Measurements from ENCODE around the gene RPTOR. TPM values are rescaled to one million over a fixed set of nuclear protein-coding genes. Genes with fewer than 3 reads are reported as not detected.

The RPTOR gene
- total and polyA plus RNA-seq, 2 experiments from 2014 or later, result 13.2 to 37.9 TPM

DNA sequence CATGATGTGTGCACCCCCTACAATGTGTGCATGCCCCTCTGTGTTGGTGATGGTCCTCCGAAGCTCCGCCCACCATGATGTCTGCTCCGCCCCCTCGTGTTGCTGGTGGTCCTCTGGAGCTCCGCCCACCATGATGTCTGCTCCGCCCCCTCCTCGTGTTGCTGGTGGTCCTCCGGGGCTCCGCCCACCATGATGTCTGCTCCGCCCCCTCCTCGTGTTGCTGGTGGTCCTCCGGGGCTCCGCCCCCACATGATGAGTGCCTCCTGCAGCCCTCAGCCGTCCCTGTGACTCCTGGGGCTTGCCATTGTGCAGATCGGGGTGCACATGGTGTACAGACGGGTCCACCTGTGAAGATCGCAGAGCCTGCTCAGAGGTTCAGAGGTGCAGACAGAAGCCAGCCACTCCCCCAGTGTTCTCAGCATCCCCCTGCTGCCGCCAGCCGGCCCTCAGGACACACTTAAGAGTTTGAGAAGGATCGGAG lies 317.9 kb downstream of the RPTOR start:
- Histone ChIP-seq H3K27me3 (no peaks in the 10 kb centered on the region), H3K36me3 (no peaks in the 10 kb centered on the region), H3K4me3 (no peak overlapping the region), H3K9me3 (ENCODE audit: low read depth) (no peaks in the 10 kb centered on the region), H3K4me1 (ENCODE audit: low read depth) (no peaks in the 10 kb centered on the region), H3K27ac (no peak overlapping the region)
- TF ChIP-seq, protein P1, sequence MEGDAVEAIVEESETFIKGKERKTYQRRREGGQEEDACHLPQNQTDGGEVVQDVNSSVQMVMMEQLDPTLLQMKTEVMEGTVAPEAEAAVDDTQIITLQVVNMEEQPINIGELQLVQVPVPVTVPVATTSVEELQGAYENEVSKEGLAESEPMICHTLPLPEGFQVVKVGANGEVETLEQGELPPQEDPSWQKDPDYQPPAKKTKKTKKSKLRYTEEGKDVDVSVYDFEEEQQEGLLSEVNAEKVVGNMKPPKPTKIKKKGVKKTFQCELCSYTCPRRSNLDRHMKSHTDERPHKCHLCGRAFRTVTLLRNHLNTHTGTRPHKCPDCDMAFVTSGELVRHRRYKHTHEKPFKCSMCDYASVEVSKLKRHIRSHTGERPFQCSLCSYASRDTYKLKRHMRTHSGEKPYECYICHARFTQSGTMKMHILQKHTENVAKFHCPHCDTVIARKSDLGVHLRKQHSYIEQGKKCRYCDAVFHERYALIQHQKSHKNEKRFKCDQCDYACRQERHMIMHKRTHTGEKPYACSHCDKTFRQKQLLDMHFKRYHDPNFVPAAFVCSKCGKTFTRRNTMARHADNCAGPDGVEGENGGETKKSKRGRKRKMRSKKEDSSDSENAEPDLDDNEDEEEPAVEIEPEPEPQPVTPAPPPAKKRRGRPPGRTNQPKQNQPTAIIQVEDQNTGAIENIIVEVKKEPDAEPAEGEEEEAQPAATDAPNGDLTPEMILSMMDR (IDR thresholded peaks at IDR 0.05; ENCODE audit: low read depth, low read length), result no peak
- DNase-seq (ENCODE audit: low read depth in 1 of 2, low spot score in 1 of 2), result no peak

DNA sequence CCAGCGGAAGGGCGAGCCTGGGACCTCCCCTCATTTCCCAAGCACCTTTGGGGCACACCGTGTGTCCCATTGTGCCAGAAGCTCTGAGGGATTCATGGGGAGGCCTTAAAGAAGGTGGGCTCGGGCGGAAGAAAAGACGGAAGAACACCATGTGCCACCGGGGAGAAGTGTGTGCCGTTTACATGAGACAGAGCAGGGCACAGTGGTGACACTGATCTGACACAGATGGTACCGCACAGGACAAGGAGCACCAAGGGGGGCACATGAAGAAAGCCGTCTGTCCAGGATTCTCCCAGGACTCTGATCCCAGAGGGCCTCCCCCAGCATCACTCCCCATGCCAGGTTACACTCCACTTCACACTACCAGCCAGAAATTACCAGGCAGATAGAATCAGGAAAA lies 318.3 kb downstream of the RPTOR start:
- no peak overlapping the region for H3K4me3 ChIP-seq
- no peaks in the 10 kb centered on the region for H3K27me3 ChIP-seq
- no peaks in the 10 kb centered on the region for H3K4me1 ChIP-seq (ENCODE audit: low read depth)
- DNase-seq (ENCODE audit: low read depth in 1 of 2, low spot score in 1 of 2), result no peak
- no peaks in the 10 kb centered on the region for H3K36me3 ChIP-seq
- H3K9me3 ChIP-seq (ENCODE audit: low read depth), result no peaks in the 10 kb centered on the region
- no peak overlapping the region for H3K27ac ChIP-seq
- TF ChIP-seq, protein P1 (IDR thresholded peaks at IDR 0.05; ENCODE audit: low read depth, low read length), result no peak

DNA sequence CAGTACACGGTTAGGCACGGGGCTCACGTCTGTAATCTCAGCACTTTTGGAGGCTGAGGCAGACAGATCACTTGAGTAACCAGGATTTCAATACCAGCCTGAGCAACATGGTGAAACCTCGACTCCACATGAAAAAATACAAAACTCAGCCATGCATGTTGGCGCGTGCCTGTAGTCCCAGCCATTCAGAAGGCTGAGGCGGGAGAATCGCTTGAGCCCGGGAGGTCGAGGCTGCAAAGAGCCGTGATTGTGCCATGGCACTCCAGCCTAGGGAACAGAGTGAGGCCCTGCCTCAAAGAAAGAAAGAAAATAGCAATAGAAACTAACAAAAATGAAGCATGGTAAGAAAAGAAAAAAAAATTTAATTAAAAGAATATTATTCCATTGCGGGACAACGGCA lies 319.0 kb downstream of the RPTOR start:
- TF ChIP-seq, protein P1 (IDR thresholded peaks at IDR 0.05; ENCODE audit: low read depth, low read length), result no peak
- no peak for DNase-seq (ENCODE audit: low read depth in 1 of 2, low spot score in 1 of 2)
- Histone ChIP-seq H3K9me3 (ENCODE audit: low read depth) (no peaks in the 10 kb centered on the region), H3K4me1 (ENCODE audit: low read depth) (no peaks in the 10 kb centered on the region), H3K4me3 (no peak overlapping the region), H3K27ac (no peak overlapping the region), H3K27me3 (no peaks in the 10 kb centered on the region), H3K36me3 (no peaks in the 10 kb centered on the region)

DNA sequence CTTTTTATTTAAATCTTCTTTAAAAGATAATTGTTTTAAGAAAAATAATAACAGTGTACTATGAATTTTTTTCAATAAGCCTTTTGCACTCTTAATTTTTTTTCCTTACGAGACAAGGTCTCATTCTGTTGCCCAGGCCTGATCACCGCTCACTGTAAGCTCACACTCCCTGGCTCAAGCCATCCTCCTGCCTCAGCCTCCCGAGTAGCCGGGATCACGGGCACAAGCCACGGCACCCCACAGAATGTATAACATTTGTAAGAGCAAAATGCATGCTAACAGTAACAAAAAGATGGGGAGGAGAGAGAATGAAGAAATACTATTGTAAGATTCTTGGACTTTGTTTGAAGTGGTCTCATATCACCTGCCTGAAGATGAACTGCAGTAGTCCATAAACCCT lies 320.1 kb downstream of the RPTOR start:
- TF ChIP-seq, protein P1 (IDR thresholded peaks at IDR 0.05; ENCODE audit: low read depth, low read length), result no peak
- Histone ChIP-seq H3K4me3 (no peak overlapping the region), H3K27me3 (no peaks in the 10 kb centered on the region), H3K27ac (no peak overlapping the region), H3K4me1 (ENCODE audit: low read depth) (no peaks in the 10 kb centered on the region), H3K36me3 (no peaks in the 10 kb centered on the region), H3K9me3 (ENCODE audit: low read depth) (no peaks in the 10 kb centered on the region)
- no peak for DNase-seq (ENCODE audit: low read depth in 1 of 2, low spot score in 1 of 2)

DNA sequence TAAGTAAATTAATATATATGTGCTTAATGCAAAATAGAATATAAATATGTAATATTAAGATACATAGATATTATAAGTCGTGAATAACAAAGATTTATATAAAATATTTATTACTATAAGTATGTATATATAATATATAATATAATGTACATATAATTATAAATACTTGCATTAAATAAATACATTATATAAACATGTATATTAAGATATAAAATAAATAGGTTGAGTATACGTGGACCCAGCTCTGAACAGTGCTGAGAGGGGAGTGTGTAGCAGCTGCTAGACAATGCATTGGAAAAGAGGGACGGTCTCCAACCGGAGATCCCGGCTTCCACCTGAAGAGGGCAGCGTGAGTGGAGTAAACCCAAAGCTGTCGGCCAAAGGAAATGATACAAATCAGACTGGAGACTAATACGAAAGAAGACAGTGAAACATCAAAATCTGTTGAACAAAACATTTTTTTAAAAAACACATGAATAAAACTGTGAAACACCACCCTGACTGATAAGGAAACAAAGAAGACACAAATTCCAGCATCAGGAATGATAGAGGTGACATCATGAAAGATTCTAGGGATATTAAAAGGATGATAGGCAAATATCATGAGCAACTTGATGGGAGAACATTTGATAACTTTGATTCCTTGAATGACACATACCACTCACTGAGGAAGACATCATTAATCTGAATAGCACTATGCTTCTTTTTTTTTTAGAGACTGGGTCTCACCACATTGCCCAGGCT lies 321.6 kb downstream of the RPTOR start:
- peak; percentile 67 to 71 for DNase-seq (ENCODE audit: low read depth in 1 of 2, low spot score in 1 of 2)
- Histone ChIP-seq H3K27me3 (no peaks in the 10 kb centered on the region), H3K36me3 (no peaks in the 10 kb centered on the region), H3K4me1 (ENCODE audit: low read depth) (peaks cover under 1% of the 10 kb centered on the region), H3K4me3 (no peak overlapping the region), H3K27ac (no peak overlapping the region), H3K9me3 (ENCODE audit: low read depth) (no peaks in the 10 kb centered on the region)
- TF ChIP-seq, protein P1 (IDR thresholded peaks at IDR 0.05; ENCODE audit: low read depth, low read length), result peak; percentile 85

All from cardiac muscle cell (in vitro differentiated cells and primary cell).